ENCODE results near the gene CTU2. TPM values are rescaled to one million over a fixed set of nuclear protein-coding genes. Genes with fewer than 3 reads are reported as not detected.

CTU2 gene
- total RNA-seq, 1 donor from 2014 or later, result 13.4 TPM

DNA sequence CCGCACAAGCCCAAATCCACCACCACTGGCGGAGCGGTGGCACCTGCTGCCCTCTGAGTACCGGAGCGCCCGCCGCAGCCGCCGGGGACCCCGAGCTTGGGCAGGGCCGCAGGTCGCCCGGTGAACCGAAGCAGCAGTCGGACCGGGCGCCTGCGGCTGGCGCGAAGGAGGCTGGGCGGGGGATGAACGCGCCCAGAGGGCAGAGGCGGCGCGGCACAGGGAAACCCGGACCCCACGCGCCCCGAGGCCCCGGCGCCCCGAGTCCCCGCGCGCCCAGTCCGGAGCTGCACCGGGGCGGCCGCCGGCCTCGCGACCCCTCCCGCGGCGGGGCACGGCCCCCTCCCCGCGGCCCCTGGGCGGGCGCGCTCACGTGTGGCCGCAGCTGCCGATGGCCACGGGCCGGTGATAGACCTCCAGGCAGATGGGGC is 488 bp upstream of the CTU2 start:
- peak; percentile 13 for ATAC-seq (ENCODE audit: poor library complexity)
- DNase-seq, result no peak
- intact Hi-C loops (cut with DNase I), result no loop called here

DNA sequence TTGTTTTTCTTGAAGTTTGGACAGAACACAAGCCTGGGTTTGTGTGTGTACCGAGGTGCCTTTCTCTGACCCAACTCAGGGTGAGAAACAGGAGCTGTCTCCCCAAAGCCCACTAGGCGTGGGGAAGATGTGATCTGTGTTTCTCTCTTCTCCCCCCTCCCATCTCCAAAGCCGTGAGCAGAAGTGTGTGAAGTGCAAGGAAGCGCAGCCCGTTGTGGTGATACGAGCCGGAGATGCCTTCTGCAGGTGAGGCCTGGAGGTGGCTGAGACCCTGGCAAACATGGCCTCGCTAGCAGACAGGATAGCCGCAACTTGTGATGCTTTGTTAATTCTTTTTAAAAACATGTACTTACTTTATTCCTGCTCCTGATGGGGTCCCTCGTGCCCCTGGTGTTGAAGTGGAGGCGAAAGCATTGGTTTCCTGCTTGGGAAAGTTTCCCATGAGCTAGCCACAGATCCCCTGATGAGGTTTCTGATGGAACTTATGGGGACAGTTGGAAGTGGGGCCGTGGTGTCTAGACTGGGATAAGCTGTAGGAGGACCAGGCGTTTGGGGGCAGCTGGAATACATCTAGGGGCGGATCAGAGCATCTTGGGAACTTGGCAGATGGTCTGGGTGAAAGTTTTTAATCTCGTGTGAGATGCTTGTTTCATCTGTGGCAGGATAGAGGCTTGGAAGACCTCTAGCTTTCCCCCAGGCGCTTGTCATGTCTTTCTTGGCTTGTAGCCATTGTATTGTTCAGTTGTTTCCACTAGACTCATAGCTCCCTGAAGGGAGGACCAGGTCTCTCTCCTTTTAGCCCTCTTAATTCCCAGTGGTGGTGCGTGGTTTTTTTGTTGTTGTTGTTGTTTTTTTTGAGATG is 893 bp downstream of the CTU2 start:
- intact Hi-C loops (cut with DNase I), result no loop called here
- ATAC-seq (ENCODE audit: poor library complexity), result no peak

DNA sequence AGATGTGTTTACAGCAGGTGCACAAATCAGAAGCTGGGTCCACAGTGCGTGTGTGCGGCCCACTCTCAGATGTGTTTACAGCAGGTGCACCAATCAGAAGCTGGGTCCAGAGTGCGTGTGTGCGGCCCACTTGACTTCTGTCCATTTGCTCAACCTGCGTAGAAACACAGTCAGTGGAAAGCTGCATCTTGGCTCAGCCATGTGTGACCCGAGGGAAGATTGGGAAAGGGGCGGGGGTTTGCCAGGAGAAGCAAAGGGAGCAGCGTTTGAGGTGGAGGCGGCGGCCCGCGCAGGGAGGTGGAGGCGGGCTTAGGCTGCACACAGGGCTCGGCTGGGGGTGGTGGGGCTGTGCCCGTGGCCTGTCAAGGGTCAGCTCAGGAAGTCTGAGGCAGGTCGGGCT is 4.3 kb downstream of the CTU2 start:
- intact Hi-C loops (cut with DNase I), result no loop called here
- ATAC-seq (ENCODE audit: poor library complexity), result no peak
- DNase-seq, result no peak

More for the DNA sequence above, 893 bp downstream of the CTU2 start:
- no peak for DNase-seq

DNA sequence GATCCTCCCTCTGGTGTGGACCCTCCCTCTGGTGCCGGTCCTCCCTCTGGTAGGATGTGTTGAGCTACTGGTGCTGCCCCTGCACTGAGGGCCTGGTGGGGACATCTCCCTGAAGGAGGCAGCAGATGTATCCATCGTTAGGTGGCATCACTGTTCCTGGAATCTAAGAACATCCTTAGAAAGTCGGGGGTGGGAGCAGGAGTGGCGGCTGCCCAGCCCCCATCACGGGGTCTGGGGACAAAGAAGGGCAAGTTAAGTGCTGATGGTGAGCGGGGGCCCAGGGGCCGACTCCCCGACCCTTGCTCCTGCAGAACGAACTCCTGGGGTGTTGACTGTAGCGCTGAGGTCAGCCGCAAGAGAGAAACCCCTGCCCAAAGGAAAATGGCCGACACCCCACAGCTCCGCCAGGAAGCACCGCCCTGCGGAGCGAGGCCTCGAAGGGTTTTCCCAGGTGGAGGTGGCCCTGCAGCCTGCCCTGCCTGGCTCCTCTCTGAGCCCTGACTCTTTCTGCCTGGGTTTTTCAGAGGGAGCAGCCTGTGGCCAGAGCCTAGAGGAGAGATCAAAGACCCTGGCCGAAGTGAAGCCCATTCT is 5.5 kb downstream of the CTU2 start:
- ATAC-seq (ENCODE audit: poor library complexity) (no peak), DNase-seq (no peak)
- intact Hi-C loops (cut with DNase I), result no loop called here

DNA sequence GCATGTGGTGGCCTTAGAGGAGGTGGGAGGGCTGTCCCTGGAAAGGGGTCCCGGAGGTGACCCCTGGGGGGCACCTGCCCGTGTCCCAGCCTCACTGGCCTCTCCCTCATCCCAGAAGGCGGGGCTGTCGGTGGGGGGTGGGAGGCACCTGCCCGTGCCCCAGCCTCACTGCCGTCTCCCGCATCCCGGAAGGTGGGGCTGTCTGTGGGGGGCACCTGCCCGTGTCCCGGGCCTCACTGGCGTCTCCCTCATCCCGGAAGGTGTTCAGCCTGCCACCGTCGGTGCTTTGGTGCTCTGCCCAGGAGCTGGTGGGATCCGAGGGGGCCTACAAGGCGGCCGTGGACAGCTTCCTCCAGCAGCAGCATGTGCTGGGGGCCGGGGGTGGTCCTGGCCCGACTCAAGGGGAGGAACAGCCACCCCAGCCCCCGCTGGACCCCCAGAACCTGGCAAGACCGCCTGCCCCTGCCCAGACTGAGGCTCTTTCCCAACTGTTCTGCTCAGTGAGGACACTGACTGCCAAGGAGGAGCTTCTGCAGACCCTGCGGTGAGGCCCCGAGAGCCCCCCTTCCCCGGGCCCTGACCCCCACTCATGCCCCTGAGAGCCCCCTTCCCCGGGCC is 6.2 kb downstream of the CTU2 start:
- no peak for DNase-seq
- ATAC-seq (ENCODE audit: poor library complexity), result no peak
- intact Hi-C loops (cut with DNase I), result no loop called here

DNA sequence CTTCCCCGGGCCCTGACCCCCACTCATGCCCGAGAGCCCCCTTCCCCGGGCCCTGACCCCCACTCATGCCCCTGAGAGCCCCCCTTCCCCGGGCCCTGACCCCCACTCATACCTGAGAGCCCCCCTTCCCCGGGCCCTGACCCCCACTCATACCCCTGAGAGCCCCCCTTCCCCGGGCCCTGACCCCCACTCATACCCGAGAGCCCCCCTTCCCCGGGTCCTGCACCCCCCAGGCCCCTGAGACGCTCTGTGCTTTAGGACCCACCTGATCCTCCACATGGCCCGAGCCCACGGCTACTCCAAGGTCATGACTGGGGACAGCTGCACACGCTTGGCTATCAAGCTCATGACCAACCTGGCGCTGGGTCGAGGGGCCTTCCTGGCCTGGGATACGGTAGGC is 6.8 kb downstream of the CTU2 start:
- ATAC-seq (ENCODE audit: poor library complexity) (no peak), DNase-seq (no peak)
- intact Hi-C loops (cut with DNase I), result no loop called here

DNA sequence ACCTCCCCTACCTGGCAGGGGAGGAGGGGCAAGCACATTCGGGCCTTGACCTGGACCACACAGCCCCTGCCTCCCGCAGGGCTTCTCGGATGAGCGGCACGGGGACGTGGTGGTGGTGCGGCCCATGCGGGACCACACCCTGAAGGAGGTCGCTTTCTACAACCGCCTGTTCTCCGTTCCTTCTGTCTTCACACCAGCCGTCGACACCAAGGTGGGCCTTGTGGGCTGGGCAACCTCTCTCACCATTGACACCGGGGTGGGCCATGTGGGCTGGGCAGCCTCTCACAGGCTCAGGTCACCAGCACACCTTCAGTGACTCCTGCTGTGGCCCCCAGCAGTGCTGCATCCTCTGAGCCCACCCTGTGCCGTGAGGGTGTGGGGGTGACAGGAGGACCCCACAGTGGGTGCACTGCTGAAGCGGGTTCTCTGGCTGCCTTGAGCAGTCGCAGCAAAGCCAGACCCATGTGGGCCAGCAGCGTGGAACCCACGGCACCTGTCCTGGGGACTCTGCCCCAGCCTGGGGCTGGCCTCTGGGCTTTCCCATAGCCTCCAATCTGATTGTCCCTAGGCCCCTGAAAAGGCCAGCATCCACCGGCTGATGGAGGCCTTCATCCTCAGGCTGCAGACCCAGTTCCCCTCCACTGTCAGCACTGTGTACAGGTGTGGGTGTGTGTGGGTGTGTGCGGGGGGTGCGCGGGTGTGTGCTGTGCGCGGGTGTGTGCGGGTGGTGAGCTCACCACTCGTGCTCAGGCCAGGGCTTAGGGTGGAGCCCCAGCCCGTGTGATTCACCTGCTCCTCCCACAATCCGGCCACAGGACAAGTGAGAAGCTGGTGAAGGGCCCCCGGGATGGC is 7.5 kb downstream of the CTU2 start:
- ATAC-seq (ENCODE audit: poor library complexity) (no peak), DNase-seq (no peak)
- intact Hi-C loops (cut with DNase I), result no loop called here

DNA sequence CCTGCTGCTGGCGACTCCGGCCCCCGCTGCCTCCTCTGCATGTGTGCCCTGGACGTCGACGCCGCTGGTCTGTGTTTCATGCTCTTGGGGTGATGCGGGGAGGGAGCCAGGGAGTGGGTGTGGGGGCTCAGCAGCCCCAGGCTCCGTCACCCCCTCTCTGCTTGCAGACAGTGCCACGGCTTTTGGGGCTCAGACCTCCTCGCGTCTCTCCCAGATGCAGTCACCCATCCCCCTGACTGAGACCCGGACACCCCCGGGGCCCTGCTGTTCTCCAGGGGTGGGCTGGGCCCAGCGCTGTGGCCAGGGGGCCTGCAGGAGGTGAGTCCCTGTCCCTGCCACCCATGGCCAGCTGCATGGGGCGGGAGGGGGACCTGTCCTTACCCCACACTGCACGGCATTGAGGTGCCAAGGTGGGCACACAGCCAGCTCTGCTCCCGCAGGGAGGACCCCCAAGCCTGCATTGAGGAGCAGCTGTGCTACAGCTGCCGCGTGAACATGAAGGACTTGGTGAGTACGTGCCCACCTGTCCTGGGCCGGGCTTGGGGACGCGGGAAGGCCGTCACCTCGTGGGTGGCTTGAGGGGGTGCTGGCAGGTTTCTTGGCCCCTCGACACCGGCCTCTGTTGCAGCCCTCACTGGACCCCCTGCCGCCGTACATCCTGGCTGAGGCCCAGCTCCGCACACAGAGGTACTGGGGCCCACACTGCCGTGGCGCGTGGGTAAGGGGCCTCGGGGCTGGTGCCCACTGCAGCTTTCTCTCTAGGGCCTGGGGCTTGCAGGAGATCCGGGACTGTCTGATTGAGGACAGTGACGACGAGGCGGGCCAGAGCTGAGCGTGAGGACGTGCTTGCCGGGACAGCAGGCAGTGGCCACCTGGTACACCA is 8.4 kb downstream of the CTU2 start:
- intact Hi-C loops (cut with DNase I), result no loop called here
- no peak for DNase-seq
- ATAC-seq (ENCODE audit: poor library complexity), result no peak

DNA sequence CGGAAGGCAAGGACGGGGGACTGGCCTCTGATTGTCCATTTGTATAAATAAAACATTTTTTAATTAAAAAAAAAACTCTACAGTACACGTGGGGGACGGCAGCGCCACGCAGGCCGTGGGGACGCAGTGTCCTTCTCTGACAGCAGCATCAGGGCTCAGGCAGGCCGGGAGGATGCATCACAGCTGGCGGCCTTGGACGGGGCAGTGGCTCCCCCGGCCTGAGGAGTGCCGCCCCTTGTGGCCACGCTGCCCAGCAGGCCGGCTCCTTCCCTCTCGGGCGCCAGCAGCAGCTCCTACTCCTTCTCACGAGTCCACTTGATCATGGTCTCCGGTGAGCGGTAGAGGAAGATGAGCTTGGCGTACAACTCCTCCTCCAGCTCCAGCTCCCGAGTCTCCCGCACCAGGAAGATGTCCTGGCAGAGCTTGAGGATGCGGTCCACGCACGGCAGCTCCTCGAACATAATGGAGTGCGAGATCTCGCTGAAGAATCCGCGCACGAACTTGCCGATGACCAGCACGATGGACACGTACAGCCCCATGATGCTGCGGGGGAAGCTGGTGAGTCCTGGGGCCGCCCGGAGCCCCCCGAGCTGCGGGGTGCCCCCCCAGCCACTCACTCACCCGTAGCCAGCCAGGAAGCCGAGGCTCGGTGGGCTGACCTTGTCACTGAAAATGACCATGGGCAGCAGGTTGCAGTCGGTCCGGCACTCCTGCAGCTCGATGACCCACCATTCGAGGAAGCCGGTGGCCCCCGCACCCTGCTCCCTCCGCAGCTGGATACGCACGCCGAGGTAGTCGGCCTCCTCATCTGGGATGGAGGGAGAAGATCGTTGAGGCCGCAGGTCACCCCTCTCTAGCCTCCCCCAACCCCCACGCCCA is 9.2 kb downstream of the CTU2 start:
- ATAC-seq (ENCODE audit: poor library complexity), result no peak

DNA sequence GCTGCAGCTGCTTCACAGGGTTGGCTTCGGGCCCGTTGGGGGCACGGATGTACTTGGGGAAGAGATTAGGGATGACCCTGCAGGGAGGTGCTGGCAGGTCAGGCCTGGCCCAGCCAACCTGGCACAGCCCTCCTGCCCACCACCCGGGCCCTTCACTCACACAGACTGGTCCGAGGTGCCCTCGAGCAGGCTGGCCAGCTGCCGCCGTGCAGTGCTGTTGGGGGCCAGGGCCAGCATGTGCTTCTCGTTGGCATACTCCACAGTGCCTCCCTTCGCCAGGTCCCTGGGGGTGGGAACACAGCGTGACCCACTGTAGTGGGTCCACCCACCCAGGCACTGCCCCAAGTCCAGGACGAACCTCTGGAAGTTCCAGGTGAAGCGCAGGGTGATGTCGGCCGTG is 9.9 kb downstream of the CTU2 start:
- DNase-seq (no peak), ATAC-seq (ENCODE audit: poor library complexity) (no peak)
- intact Hi-C loops (cut with DNase I), result no loop called here

More for the DNA sequence above, 9.2 kb downstream of the CTU2 start:
- DNase-seq, result no peak
- intact Hi-C loops (cut with DNase I), result no loop called here

DNA sequence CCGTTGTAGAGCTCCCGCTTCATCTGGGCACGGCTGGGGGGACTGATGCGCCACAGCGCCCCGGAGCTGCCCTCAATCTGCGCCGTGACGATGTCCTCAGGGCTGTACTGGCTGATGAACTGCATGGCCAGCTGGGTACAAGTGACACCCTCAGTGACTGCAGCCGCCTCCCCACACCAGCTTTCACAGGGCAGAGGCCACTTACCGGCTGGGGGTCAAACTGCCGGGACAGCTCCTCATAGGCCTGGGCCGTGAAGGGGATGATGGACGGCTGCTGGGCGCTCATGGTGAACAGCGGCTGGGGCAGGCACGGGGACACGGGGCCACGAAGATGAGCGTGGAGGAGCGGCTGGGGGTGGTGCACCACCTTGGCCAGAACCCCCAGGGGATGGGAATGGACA is 10.3 kb downstream of the CTU2 start:
- intact Hi-C loops (cut with DNase I), result no loop called here
- ATAC-seq (ENCODE audit: poor library complexity) (no peak), DNase-seq (no peak)

DNA sequence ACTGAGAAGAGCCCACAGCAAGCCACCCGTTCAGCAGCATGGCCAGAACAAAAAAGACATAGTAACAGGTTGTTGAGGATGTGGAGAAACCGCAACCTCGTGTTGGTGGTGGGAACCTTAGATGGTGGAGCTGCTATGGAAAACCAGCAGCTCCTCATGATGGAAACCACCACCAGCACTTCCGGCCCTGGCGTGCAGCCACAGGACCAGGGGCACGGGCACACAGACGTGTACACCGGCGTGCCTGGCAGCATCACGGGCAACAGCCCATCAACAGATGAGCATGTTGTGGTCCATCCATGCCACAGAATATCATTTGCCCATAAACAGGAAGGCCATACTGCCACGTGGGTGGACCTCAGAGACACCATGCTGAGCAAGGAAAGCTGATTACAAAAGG is 11.9 kb downstream of the CTU2 start:
- ATAC-seq (ENCODE audit: poor library complexity) (no peak), DNase-seq (no peak)
- intact Hi-C loops (cut with DNase I), result no loop called here

DNA sequence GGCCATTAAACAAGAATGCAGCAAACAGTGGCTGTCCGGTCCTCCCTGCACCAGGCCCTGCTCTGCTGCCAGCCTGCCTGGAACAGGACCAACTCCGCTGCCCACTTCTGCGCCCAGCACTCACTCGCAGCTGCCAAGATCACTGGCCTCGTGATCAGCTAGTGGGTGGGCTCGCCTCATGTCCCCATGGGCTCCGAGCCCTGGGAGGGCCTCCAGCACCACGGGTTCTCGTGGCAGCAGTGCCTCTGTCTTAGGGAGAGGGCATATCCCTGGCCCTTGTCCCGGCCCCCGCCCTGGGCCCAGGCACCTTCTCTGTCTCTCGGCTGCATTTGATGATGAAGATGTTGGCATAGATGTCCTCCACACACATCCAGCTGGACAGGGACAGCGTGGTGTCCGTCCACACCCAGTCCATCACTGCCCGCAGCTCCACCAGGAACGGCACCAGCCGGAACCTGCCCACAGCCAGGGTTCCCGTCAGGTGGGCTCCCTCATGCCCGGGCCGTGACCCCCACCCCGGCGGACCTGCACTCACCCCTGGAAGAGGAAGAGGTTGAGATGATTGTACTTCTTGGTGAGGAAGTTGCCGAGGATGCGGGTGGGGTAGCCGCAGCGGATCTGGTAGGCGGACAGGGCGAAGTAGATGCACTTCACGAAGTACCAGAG is 13.1 kb downstream of the CTU2 start:
- DNase-seq (peak; percentile 76), ATAC-seq (ENCODE audit: poor library complexity) (peak; percentile 66)
- intact Hi-C loops (cut with DNase I), result no loop called here

DNA sequence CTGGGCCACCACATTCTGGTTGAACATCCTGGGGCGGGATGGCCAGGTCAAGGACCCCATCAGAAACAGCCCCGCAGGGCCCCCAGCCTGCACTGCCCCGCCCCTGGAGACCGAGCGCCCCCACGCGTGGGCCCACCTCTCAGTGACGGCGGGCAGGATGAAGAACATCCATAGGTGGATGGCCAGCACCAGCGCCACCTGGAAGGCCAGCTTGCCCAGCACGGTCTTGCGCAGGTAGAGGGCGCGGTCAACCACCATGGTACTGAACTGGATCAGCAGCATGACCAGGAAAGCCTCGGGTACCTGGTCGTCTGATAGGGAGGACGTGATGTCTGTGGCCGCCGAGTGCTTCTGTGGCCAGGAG is 13.6 kb downstream of the CTU2 start:
- intact Hi-C loops (cut with DNase I), result no loop called here

DNA sequence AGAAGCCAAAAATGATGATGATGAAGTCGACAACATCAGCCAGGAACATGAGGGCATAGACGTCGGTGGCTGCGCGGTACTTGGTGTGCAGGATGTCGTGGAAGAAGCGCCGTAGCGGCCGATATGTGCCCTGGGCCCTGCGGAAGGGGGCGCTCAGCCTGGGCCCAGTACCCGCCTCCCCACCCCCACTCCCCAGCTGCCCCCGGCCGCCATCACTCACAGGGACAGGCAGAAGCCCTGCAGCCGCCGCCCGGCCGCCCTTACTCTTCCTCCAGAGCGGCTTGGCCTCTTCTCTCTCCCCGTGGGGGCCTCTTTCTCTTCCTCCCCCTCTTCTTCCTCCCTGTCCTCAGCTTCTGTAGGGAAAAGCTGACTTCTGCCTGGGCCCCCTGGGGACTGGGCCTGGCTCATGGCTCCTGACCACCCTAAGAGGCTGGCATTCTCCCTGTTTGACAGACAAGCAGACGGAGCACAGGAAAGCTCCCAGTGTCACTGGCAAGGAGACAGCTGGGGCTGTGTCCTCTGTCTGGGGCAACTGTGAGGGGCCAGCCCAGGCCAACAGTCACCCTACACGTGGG is 14.2 kb downstream of the CTU2 start:
- intact Hi-C loops (cut with DNase I), result no loop called here
- ATAC-seq (ENCODE audit: poor library complexity) (no peak), DNase-seq (no peak)

More for the DNA sequence above, 13.6 kb downstream of the CTU2 start:
- DNase-seq (no peak), ATAC-seq (ENCODE audit: poor library complexity) (no peak)

DNA sequence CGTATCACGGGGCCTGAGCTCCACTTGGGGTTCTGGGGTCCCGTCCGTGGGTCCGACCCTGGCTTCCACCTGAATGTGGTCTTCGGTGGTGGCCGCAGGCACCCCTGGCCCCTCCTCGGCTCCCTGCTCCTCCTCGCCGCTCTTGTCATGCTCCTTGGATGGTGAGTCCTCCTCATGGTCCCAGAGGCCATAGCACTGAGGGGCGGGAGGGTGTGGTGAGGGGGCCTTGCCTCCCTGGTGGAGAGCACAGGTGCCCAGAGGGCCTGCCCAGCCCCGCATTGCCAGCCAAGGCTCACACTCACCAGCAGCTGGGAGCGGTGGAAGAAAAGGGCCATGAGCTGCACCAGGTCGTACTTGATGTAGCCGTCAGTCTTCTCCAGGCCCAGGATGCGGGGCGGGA is 14.9 kb downstream of the CTU2 start:
- intact Hi-C loops (cut with DNase I), result no loop called here
- ATAC-seq (ENCODE audit: poor library complexity) (no peak), DNase-seq (no peak)
